Bronchial smooth muscle cell (primary cell): ENCODE data around the gene SPCS3. TPM values are rescaled to one million over a fixed set of nuclear protein-coding genes. Genes with fewer than 3 reads are reported as not detected.

ENCODE experiments used
- total RNA-seq: library from RNA; depleted of rRNA; stranded (reverse); fragments of >200 nt; gene quantifications from 2 replicates; pipeline ENCODE4 v1.2.1, GENCODE V29; 2014

Gene SPCS3
- 76.2 and 94.7 TPM in 2 replicates for total RNA-seq

GRCh38 chr4:176319704-176320339, at the start of gene SPCS3:
SPCS3 (plus strand) TSS chr4:176319966; CDS start chr4:176320077, 111 bp downstream.

Other genes with a start within 250 kb of the SPCS3 start
- gene SPATA4, start 124.4 kb upstream of the SPCS3 start, total RNA-seq = 0.16 TPM in 1 of 2 replicates, not detected in the other
- gene ASB5, start 50.7 kb upstream of the SPCS3 start, total RNA-seq = 0.26 and 0.47 TPM in 2 replicates